GM19193 (cell line): ENCODE results near the gene DNAL4.

Experiments used
- POLR2A ChIP-seq: IDR thresholded peaks from 4 replicates; pipeline ENCODE4 v1.6.1; 2011; ENCODE audit not compliant: insufficient read depth, insufficient read length; ENCODE audit errors: extremely low read depth

The DNAL4 gene

GRCh38 chr22:38831166-38831945 lies 37.4 kb upstream of the DNAL4 start:
- no peak for TF ChIP-seq POLR2A

DNA sequence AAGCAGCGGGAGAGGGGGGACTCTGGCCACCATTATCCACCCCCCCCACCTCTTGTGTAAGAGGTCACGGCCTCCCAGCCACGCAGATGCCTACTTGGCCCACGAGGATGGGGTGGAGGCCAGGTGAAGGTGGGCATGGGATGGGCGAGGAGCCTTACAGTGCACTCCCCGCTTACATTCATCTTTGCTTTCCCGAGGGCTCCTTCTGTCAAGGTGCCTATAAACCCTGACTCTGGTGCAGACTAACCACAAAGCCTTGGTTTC lies 36.8 kb upstream of the DNAL4 start:
- TF ChIP-seq POLR2A, result no peak

GRCh38 chr22:38830026-38830844 lies 36.3 kb upstream of the DNAL4 start:
- no peak for TF ChIP-seq POLR2A

GRCh38 chr22:38829485-38829884 lies 35.5 kb upstream of the DNAL4 start:
- no peak for TF ChIP-seq POLR2A

GRCh38 chr22:38828616-38829205 lies 34.8 kb upstream of the DNAL4 start:
- no peak for TF ChIP-seq POLR2A

GRCh38 chr22:38828191-38828590 lies 34.2 kb upstream of the DNAL4 start:
- TF ChIP-seq POLR2A, result no peak

DNA sequence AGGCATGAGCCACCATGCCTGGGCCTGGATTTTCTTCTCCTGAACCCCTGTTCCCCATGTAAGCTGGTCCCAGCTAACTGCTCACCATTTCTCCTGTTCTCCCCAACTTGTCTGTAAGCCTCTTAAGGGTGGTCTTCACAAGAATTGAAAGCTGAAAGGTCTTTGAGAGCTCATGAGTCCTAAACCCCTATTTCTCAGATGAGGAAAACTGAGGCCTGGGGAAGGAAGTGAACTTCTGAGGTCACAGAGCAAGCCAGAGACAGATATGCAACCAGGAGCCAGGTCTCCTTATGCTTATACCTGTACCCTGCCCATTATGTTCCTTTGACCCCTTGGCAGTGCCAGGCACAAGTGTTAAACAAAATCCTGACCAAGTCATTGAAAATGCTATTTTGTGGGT lies 33.6 kb upstream of the DNAL4 start:
- no peak for TF ChIP-seq POLR2A

- TF ChIP-seq POLR2A, result no peak
These were observed 32.9 kb upstream of the DNAL4 start for GRCh38 chr22:38826801-38827200.

DNA sequence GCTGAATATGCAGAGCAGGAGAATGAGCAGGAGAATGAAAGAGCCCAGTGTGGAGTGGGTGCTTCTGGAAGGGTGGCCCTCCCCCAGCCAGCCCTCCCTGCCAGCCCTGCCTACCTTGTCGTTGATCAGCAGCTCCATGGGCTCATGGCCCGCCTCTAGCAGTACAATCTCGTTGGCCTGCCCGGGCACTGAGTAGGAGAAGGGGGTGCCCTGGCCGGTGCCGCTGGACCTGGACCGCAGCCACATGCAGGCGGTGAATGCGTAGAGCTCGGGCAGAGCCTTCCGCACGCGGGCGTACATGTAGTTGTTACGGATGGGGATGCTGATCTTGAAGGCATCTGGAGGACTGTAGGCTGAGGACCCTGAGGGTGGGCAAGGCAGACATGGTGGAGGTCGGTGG lies 32.4 kb upstream of the DNAL4 start:
- no peak for TF ChIP-seq POLR2A

GRCh38 chr22:38824585-38824984 lies 30.6 kb upstream of the DNAL4 start:
- no peak for TF ChIP-seq POLR2A

GRCh38 chr22:38823637-38824036 lies 29.7 kb upstream of the DNAL4 start:
- TF ChIP-seq POLR2A, result no peak

- TF ChIP-seq POLR2A, result no peak
These were observed 29.1 kb upstream of the DNAL4 start for GRCh38 chr22:38823076-38823475.

DNA sequence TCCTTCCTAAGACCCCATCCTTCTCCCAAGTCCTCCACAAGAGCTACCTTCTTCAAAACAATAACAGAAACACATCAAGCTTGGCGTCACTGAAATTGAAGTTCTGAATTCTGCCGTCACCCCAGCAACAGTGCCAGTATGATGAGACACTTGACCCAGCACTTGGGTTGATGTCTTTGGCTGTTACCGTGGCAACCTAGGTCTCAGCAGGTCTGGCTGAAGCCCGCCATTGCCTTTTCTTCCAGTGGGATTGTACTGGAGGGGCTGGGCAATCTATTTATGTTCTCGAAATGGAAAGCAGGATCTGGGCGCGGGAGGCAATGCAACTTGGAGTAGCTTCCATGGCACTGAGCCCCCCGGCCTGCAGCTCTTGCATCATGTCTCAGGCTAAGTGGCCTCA lies 26.1 kb upstream of the DNAL4 start:
- no peak for TF ChIP-seq POLR2A

- no peak for TF ChIP-seq POLR2A
These were observed 25.5 kb upstream of the DNAL4 start for GRCh38 chr22:38819387-38819940.

DNA sequence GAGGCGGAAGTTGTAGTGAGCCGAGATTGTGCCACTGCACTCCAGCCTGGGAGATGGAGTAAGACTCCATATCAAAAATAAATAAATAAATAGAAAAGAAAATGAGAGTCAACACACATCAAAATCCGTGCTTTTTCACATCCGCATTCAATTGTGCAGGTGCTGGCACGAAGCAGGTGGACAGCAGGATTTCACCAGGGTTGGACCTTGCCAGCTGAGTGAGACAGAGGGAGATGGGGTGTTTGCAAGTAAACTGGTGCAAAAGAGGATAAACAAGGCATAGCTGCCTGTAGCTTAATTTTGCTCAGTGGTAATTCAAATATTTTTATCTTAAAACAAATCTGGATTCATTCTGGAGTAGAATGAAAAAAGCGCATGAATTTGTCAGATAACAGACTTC lies 23.3 kb upstream of the DNAL4 start:
- no peak for TF ChIP-seq POLR2A

- no peak for TF ChIP-seq POLR2A
These were observed 21.9 kb upstream of the DNAL4 start for GRCh38 chr22:38815842-38816241.
